Keratinocyte (primary cell): ENCODE data around the gene GLI2. TPM values are rescaled to one million over a fixed set of nuclear protein-coding genes. Genes with fewer than 3 reads are reported as not detected.

ENCODE experiments used
- DNase-seq: peaks from one replicate; pipeline ENCODE4 v3.0.0-alpha.2; 2011; ENCODE audit warnings: low read depth, missing footprints, low spot score
- FAIRE-seq: peaks from 2 replicates; lab custom pipeline; 2011; peaks lifted over from hg19 to GRCh38; lab: Jason Lieb, UNC
- H2AFZ ChIP-seq: 2 replicates; pipeline ENCODE4 v1.6.0; 2012; ENCODE audit warnings: low read length, control low read depth, inconsistent platforms; ENCODE audit not compliant: control insufficient read depth
- H3K27ac ChIP-seq: 2 replicates; pipeline ENCODE4 v1.5.1; 2011; ENCODE audit warnings: low read length; ENCODE audit not compliant: control insufficient read depth, insufficient read depth
- H3K27me3 ChIP-seq: 3 replicates; pipeline ENCODE4 v1.6.0; 2011; ENCODE audit warnings: low read length; ENCODE audit not compliant: control insufficient read depth, insufficient read depth; ENCODE audit errors: extremely low read depth
- H3K36me3 ChIP-seq, 2 experiments: 2 replicates in 1 of 2; 3 replicates in 1 of 2; pipeline ENCODE4 v1.5.1; 2011; ENCODE audit warnings: low read length in 2 of 2, mild to moderate bottlenecking in 1 of 2; ENCODE audit not compliant: control insufficient read depth in 2 of 2, insufficient read depth in 2 of 2; ENCODE audit errors: extremely low read depth in 1 of 2
- H3K4me1 ChIP-seq: 3 replicates; pipeline ENCODE4 v1.5.1; 2011; ENCODE audit warnings: low read length; ENCODE audit not compliant: control insufficient read depth, insufficient read depth; ENCODE audit errors: extremely low read depth
- H3K4me2 ChIP-seq: 3 replicates; pipeline ENCODE4 v1.6.0; 2011; ENCODE audit warnings: low read depth, low read length; ENCODE audit not compliant: control insufficient read depth, insufficient read depth; ENCODE audit errors: extremely low read depth
- H3K4me3 ChIP-seq, 3 experiments: fragments of 200-600 bp in 1 of 3; sonication (generic) in 1 of 3; 2 replicates in 2 of 3; 3 replicates in 1 of 3; pipeline ENCODE4 v1.5.1; 2011 to 2016; ENCODE audit warnings: low read length in 3 of 3, mild to moderate bottlenecking in 3 of 3, control low read depth in 2 of 3, inconsistent platforms in 1 of 3, low read depth in 1 of 3, mixed read lengths in 1 of 3, mixed run types in 1 of 3, moderate library complexity in 1 of 3; ENCODE audit not compliant: control insufficient read depth in 2 of 3, insufficient read depth in 2 of 3; ENCODE audit errors: extremely low read depth in 1 of 3
- H3K79me2 ChIP-seq: 2 replicates; pipeline ENCODE4 v1.6.0; 2012; ENCODE audit warnings: low read length; ENCODE audit not compliant: control insufficient read depth, insufficient read depth
- H3K9ac ChIP-seq: 3 replicates; pipeline ENCODE4 v1.6.0; 2011; ENCODE audit warnings: low read length; ENCODE audit not compliant: control insufficient read depth, insufficient read depth; ENCODE audit errors: extremely low read depth
- H3K9me1 ChIP-seq: 3 replicates; pipeline ENCODE4 v1.6.0; 2011; ENCODE audit warnings: low read length; ENCODE audit not compliant: control insufficient read depth, insufficient read depth; ENCODE audit errors: extremely low read depth
- H3K9me3 ChIP-seq: 2 replicates; pipeline ENCODE4 v1.5.1; 2012; ENCODE audit warnings: low read depth, low read length; ENCODE audit not compliant: control insufficient read depth
- H4K20me1 ChIP-seq: 3 replicates; pipeline ENCODE4 v1.6.0; 2011; ENCODE audit warnings: low read length; ENCODE audit not compliant: control insufficient read depth, insufficient read depth; ENCODE audit errors: extremely low read depth
- EZH2 ChIP-seq: IDR thresholded peaks from one replicate; pipeline ENCODE4 v1.6.1; 2012; ENCODE audit warnings: inconsistent platforms, mild to moderate bottlenecking, low read length, moderate library complexity
- dilution Hi-C: fragments of 300-500 bp; cut with MboI; formaldehyde crosslinking; loops from one replicate; pipeline ENCODE4 v1.7.0; 2020; ENCODE audit warnings: low sequenced_read_pairs; ENCODE audit not compliant: extremely low pct_ligation_motif_present
- polyA plus RNA-seq, 5 experiments: library from polyadenylated mRNA; depleted of rRNA in 3 of 5; stranded (reverse) in 3 of 5; stranded (forward) in 1 of 5; unstranded in 1 of 5; fragments of >200 nt; gene quantifications; 1 replicate in 1 of 5; 2 replicates in 3 of 5; 3 replicates in 1 of 5; pipeline versions ENCODE4 v1.2.1 to v1.2.3, GENCODE V29; 2011 to 2012; ENCODE audit warnings: missing spikeins in 2 of 5, low read depth in 1 of 5, low replicate concordance in 1 of 5
- TF ChIP-seq, protein P1 (sequence below), 3 experiments: IDR thresholded peaks in 1 of 3; conservative IDR thresholded peaks in 1 of 3; optimal IDR thresholded peaks in 1 of 3; 2 replicates in 2 of 3; 3 replicates in 1 of 3; pipeline versions ENCODE3 to v1.5.1; 2011; ENCODE audit warnings: low read length in 3 of 3, mild to moderate bottlenecking in 3 of 3, moderate library complexity in 2 of 3, control low read depth in 1 of 3, inconsistent platforms in 1 of 3; ENCODE audit not compliant: insufficient read depth in 2 of 3; ENCODE audit errors: extremely low read depth in 1 of 3

Gene GLI2
- polyA plus RNA-seq, 1 donor (not counting 4 experiments of a cell fraction or from before 2014, with no cell fraction given): 0.04 TPM

- dilution Hi-C loops: no loop called here
- no peak overlapping the region for H3K4me3 ChIP-seq
- no peaks in the 10 kb centered on the region for H3K36me3 ChIP-seq
- no peak overlapping the region for H3K27ac ChIP-seq
- H3K4me1 ChIP-seq: peaks cover 9% of the 10 kb centered on the region
- H2AFZ ChIP-seq: no peak overlapping the region
- no peaks in the 10 kb centered on the region for H3K9me1 ChIP-seq
- H3K9me3 ChIP-seq: no peaks in the 10 kb centered on the region
- H4K20me1 ChIP-seq: no peaks in the 10 kb centered on the region
- FAIRE-seq (no peak), DNase-seq (no peak)
- H3K9ac ChIP-seq: no peak overlapping the region
- TF ChIP-seq, protein P1, sequence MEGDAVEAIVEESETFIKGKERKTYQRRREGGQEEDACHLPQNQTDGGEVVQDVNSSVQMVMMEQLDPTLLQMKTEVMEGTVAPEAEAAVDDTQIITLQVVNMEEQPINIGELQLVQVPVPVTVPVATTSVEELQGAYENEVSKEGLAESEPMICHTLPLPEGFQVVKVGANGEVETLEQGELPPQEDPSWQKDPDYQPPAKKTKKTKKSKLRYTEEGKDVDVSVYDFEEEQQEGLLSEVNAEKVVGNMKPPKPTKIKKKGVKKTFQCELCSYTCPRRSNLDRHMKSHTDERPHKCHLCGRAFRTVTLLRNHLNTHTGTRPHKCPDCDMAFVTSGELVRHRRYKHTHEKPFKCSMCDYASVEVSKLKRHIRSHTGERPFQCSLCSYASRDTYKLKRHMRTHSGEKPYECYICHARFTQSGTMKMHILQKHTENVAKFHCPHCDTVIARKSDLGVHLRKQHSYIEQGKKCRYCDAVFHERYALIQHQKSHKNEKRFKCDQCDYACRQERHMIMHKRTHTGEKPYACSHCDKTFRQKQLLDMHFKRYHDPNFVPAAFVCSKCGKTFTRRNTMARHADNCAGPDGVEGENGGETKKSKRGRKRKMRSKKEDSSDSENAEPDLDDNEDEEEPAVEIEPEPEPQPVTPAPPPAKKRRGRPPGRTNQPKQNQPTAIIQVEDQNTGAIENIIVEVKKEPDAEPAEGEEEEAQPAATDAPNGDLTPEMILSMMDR (optimal IDR thresholded peaks at IDR 0.05 in 1 of 3, IDR thresholded peaks at IDR 0.05 in 1 of 3, conservative IDR thresholded peaks at IDR 0.05 in 1 of 3; ENCODE audit: extremely low read depth in 1 of 3, insufficient read depth in 2 of 3, low read length in 3 of 3): no peak
- no peak for TF ChIP-seq EZH2
- no peak overlapping the region for H3K4me2 ChIP-seq
- no peaks in the 10 kb centered on the region for H3K79me2 ChIP-seq
- H3K27me3 ChIP-seq: no peaks in the 10 kb centered on the region
Observed at GRCh38 chr2:120775194-120775593, 39.5 kb downstream of the GLI2 start.

DNA sequence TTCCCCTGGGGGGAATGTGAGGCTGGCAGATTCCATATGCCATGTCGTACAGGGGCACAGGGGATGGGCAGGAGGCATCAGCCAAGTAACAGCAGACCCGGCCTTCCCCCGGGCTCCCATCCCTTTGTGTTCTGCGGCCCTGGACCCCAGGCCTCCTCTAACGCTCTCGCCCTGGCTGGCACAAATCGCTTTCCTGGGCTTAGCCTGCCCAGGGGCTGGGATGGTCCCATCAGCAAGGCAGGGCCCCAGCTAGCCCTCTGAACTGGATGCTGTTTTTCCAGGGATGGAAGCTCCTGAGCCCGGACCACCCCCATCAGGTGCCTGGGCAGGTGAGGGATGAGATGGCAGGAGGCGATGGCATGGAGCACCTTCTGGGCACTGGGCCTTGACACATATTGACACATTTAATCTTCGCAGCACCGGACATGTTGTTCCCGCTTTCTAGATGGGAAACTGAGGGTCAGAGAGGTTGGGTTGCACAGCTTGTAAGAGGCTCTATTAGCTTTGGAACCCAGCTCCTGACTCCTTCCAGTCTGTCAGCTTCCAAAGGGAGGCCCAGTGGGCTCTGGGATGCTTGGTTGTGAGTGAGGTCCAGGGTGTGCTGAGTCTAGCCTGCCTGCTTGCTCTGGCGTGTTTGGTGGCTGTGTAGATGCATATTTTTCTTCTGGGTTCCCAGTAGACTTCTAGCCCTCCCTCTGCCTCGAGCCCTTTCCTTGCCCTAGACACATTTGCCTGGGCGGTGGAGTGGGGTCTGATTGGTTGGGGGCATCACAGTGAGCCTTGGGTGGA lies 40.3 kb downstream of the GLI2 start:
- Histone ChIP-seq H4K20me1 (no peaks in the 10 kb centered on the region), H3K9me3 (no peaks in the 10 kb centered on the region), H3K9me1 (no peaks in the 10 kb centered on the region), H3K27ac (no peak overlapping the region), H3K79me2 (no peaks in the 10 kb centered on the region), H2AFZ (no peak overlapping the region), H3K9ac (no peak overlapping the region), H3K4me3 (no peak overlapping the region), H3K36me3 (no peaks in the 10 kb centered on the region), H3K27me3 (no peaks in the 10 kb centered on the region), H3K4me2 (no peak overlapping the region), H3K4me1 (peaks cover 15% of the 10 kb centered on the region)
- TF ChIP-seq, protein P1 (optimal IDR thresholded peaks at IDR 0.05 in 1 of 3, IDR thresholded peaks at IDR 0.05 in 1 of 3, conservative IDR thresholded peaks at IDR 0.05 in 1 of 3; ENCODE audit: extremely low read depth in 1 of 3, insufficient read depth in 2 of 3, low read length in 3 of 3): no peak
- no peak for TF ChIP-seq EZH2
- DNase-seq (no peak), FAIRE-seq (no peak)
- dilution Hi-C loops: no loop called here
